DMS53 (cell line): ENCODE measurements around the gene KIAA0586.

Source experiments
- DNase-seq: peaks from one replicate; lab custom pipeline; 2025; lab: John Stamatoyannopoulos, UW

The KIAA0586 gene

GRCh38 chr14:58598028-58598803, 170.7 kb downstream of the KIAA0586 start:
- no peak for DNase-seq

- no peak for DNase-seq
Observed at GRCh38 chr14:58598804-58599525, 171.4 kb downstream of the KIAA0586 start.

- DNase-seq, result no peak
Observed at GRCh38 chr14:58599707-58600106, 172.2 kb downstream of the KIAA0586 start.
